PC-3 (cell line): ENCODE results near the gene CCDC69. TPM values are rescaled to one million over a fixed set of nuclear protein-coding genes. Genes with fewer than 3 reads are reported as not detected.

Experiments used
- ATAC-seq: fragments of 200-7000 bp; cut with Tn5 transposase; 2 replicates; pipeline ENCODE4 v1.9.1; 2020; ENCODE audit warnings: mild to moderate bottlenecking, moderate library complexity
- BruUV-seq: library from RNA; stranded (reverse); fragments of 400-500 nt; replicated peaks from 2 replicates; lab custom pipeline; 2021; lab: Mats Ljungman, UMichigan
- CTCF ChIA-PET: fragments of 300-600 bp; sonication (Branson Sonifier 250); formaldehyde crosslinking; loops from one replicate; lab custom pipeline; 2022; ENCODE audit warnings: antibody characterized with exemption; lab: Charles Lee
- POLR2A ChIA-PET: fragments of 300-600 bp; sonication (Branson Sonifier 250); formaldehyde crosslinking; loops from one replicate; lab custom pipeline; 2022; ENCODE audit warnings: antibody characterized with exemption; ENCODE audit not compliant: unreplicated experiment; lab: Charles Lee
- DNase-seq: peaks from one replicate; pipeline ENCODE4 v3.0.0-alpha.2; 2015
- H2AFZ ChIP-seq: fragments of 300-600 bp; sonication (generic); 2 replicates; pipeline ENCODE4 v1.6.0; 2016; ENCODE audit warnings: antibody characterized with exemption, low read length
- H3F3A ChIP-seq: fragments of 300-600 bp; sonication (generic); one replicate; pipeline ENCODE4 v1.6.0; 2017; ENCODE audit warnings: antibody characterized with exemption, low read length, control low read depth, mild to moderate bottlenecking; ENCODE audit not compliant: unreplicated experiment
- H3K27ac ChIP-seq: fragments of 300-600 bp; sonication (generic); 2 replicates; pipeline ENCODE4 v1.5.1; 2016; ENCODE audit warnings: mild to moderate bottlenecking, low read length
- H3K27me3 ChIP-seq: fragments of 300-600 bp; sonication (generic); 2 replicates; pipeline ENCODE4 v1.6.1; 2016; ENCODE audit warnings: low read length, mixed read lengths
- H3K36me3 ChIP-seq: fragments of 300-600 bp; sonication (generic); 2 replicates; pipeline ENCODE4 v1.6.1; 2016; ENCODE audit warnings: low read depth, mixed run types, low read length, mixed read lengths
- H3K4me1 ChIP-seq: fragments of 300-600 bp; sonication (generic); 2 replicates; pipeline ENCODE4 v1.5.1; 2016; ENCODE audit warnings: low read length; ENCODE audit not compliant: insufficient read depth
- H3K4me2 ChIP-seq: fragments of 300-600 bp; sonication (generic); 2 replicates; pipeline ENCODE4 v1.6.0; 2016; ENCODE audit warnings: low read length
- H3K4me3 ChIP-seq: fragments of 300-600 bp; sonication (generic); 2 replicates; pipeline ENCODE4 v1.5.1; 2016; ENCODE audit warnings: mild to moderate bottlenecking, low read length, mixed read lengths
- H3K79me2 ChIP-seq: fragments of 300-600 bp; sonication (generic); 2 replicates; pipeline ENCODE4 v1.6.1; 2017; ENCODE audit warnings: low read length, mixed read lengths
- H3K9ac ChIP-seq: fragments of 300-600 bp; sonication (generic); 2 replicates; pipeline ENCODE4 v1.6.0; 2016; ENCODE audit warnings: mild to moderate bottlenecking, low read length
- H3K9me2 ChIP-seq: fragments of 300-600 bp; sonication (generic); replicated peaks from 2 replicates; pipeline ENCODE4 v1.6.1; 2016; ENCODE audit warnings: mixed run types, low read length, mixed read lengths
- H3K9me3 ChIP-seq: fragments of 300-600 bp; sonication (generic); 2 replicates; pipeline ENCODE4 v1.6.1; 2016; ENCODE audit warnings: low read length, mixed read lengths
- H4K20me1 ChIP-seq: fragments of 300-600 bp; sonication (generic); 2 replicates; pipeline ENCODE4 v1.6.1; 2016; ENCODE audit warnings: low read length, mixed read lengths
- CTCF ChIP-seq: fragments of 300-600 bp; sonication (generic); conservative IDR thresholded peaks from 2 replicates; pipeline ENCODE4 v1.5.1; 2017; ENCODE audit warnings: antibody characterized with exemption, low read depth, mild to moderate bottlenecking, low read length
- EZH2 ChIP-seq: fragments of 300-600 bp; sonication (generic); IDR thresholded peaks from one replicate; pipeline ENCODE4 v1.6.1; 2017; ENCODE audit warnings: antibody characterized with exemption, mild to moderate bottlenecking, low read length; ENCODE audit not compliant: unreplicated experiment
- EZH2phosphoT487 ChIP-seq: fragments of 300-600 bp; sonication (generic); IDR thresholded peaks from 2 replicates; pipeline ENCODE4 v1.6.1; 2018; ENCODE audit warnings: mild to moderate bottlenecking, antibody characterized with exemption, low read length, borderline replicate concordance
- intact Hi-C: fragments of 100-400 bp; cut with micrococcal nuclease; formaldehyde crosslinking; loops from 2 replicates; pipeline ENCODE4 v1.9.0; 2023
- total RNA-seq: library from RNA; depleted of rRNA; stranded (reverse); fragments of >200 nt; gene quantifications from 2 replicates; pipeline ENCODE4 v1.2.3, GENCODE V29; 2014

The CCDC69 gene
- total RNA-seq, 1 experiment from 2014 or later: 26.4 TPM

GRCh38 chr5:151239237-151239861, 15.5 kb upstream of the CCDC69 start:
- ChIA-PET CTCF (interaction anchor here (0.6 to 1.2 kb wide), 11 partner anchors 13 to 215 kb away, joined by 3 to 20 read pairs (median 6); partner anchors contain the start of genes ANXA6, CCDC69 and GM2A), POLR2A (interaction anchor here (0.5 kb wide), 1 partner anchor 59 kb away, joined by 3 read pairs; no protein-coding TSS in a partner anchor)
- no peak overlapping the region for H3K9ac ChIP-seq
- no peaks in the 10 kb centered on the region for H3K79me2 ChIP-seq
- no peaks in the 10 kb centered on the region for H3F3A ChIP-seq
- intact Hi-C loops: loop anchor here (1.0 to 5.0 kb wide), 4 partner anchors 15 to 113 kb away; partner anchors contain the start of gene CCDC69
- DNase-seq (peak; percentile 77), ATAC-seq (peak; percentile 93)
- H4K20me1 ChIP-seq: no peaks in the 10 kb centered on the region
- H3K27me3 ChIP-seq: no peaks in the 10 kb centered on the region
- no peak overlapping the region for H3K4me2 ChIP-seq
- no TSS peak for BruUV-seq
- H3K9me2 ChIP-seq: no peaks in the 10 kb centered on the region
- H3K4me1 ChIP-seq: peaks cover 5% of the 10 kb centered on the region
- no peaks in the 10 kb centered on the region for H3K9me3 ChIP-seq
- no peaks in the 10 kb centered on the region for H3K36me3 ChIP-seq
- H3K27ac ChIP-seq: no peak overlapping the region
- no peak for TF ChIP-seq EZH2
- peak; percentile 94 for TF ChIP-seq CTCF
- no peak for TF ChIP-seq EZH2phosphoT487
- no peak overlapping the region for H3K4me3 ChIP-seq
- no peak overlapping the region; the same call in 1 of the 2 replicates for H2AFZ ChIP-seq

GRCh38 chr5:151238303-151238741, 14.4 kb upstream of the CCDC69 start:
- Histone ChIP-seq H3K27ac (no peak overlapping the region), H3K9me2 (no peaks in the 10 kb centered on the region), H3K4me2 (no peak overlapping the region), H3F3A (no peaks in the 10 kb centered on the region), H3K79me2 (no peaks in the 10 kb centered on the region), H3K4me3 (no peak overlapping the region), H3K4me1 (peaks cover 5% of the 10 kb centered on the region), H4K20me1 (no peaks in the 10 kb centered on the region), H2AFZ (no peak overlapping the region), H3K36me3 (no peaks in the 10 kb centered on the region), H3K9ac (no peak overlapping the region), H3K9me3 (no peaks in the 10 kb centered on the region), H3K27me3 (no peaks in the 10 kb centered on the region)
- ATAC-seq (no peak), DNase-seq (no peak)
- CTCF ChIA-PET: interaction anchor here (0.7 to 1.2 kb wide), 4 partner anchors 50 to 214 kb away, joined by 3 to 9 read pairs (median 6); no protein-coding TSS in a partner anchor
- BruUV-seq: no TSS peak
- no peak for TF ChIP-seq EZH2phosphoT487
- TF ChIP-seq CTCF: no peak
- no peak for TF ChIP-seq EZH2
- POLR2A ChIA-PET: interaction anchor here (0.6 kb wide), 1 partner anchor 347 kb away, joined by 4 read pairs; no protein-coding TSS in a partner anchor
- intact Hi-C loops: loop anchor here (2.0 to 5.0 kb wide), 2 partner anchors 71 to 78 kb away; no protein-coding TSS in a partner anchor
